Keratinocyte (primary cell): ENCODE results near the gene NEURL3. TPM values are rescaled to one million over a fixed set of nuclear protein-coding genes. Genes with fewer than 3 reads are reported as not detected.

Experiments
- DNase-seq: peaks from one replicate; pipeline ENCODE4 v3.0.0-alpha.2; 2011; ENCODE audit warnings: low read depth, missing footprints, low spot score
- FAIRE-seq: peaks from 2 replicates; lab custom pipeline; 2011; peaks lifted over from hg19 to GRCh38; lab: Jason Lieb, UNC
- H2AFZ ChIP-seq: 2 replicates; pipeline ENCODE4 v1.6.0; 2012; ENCODE audit warnings: low read length, control low read depth, inconsistent platforms; ENCODE audit not compliant: control insufficient read depth
- H3K27ac ChIP-seq: 2 replicates; pipeline ENCODE4 v1.5.1; 2011; ENCODE audit warnings: low read length; ENCODE audit not compliant: control insufficient read depth, insufficient read depth
- H3K27me3 ChIP-seq: 3 replicates; pipeline ENCODE4 v1.6.0; 2011; ENCODE audit warnings: low read length; ENCODE audit not compliant: control insufficient read depth, insufficient read depth; ENCODE audit errors: extremely low read depth
- H3K36me3 ChIP-seq, 2 experiments: 2 replicates in 1 of 2; 3 replicates in 1 of 2; pipeline ENCODE4 v1.5.1; 2011; ENCODE audit warnings: low read length in 2 of 2, mild to moderate bottlenecking in 1 of 2; ENCODE audit not compliant: control insufficient read depth in 2 of 2, insufficient read depth in 2 of 2; ENCODE audit errors: extremely low read depth in 1 of 2
- H3K4me1 ChIP-seq: 3 replicates; pipeline ENCODE4 v1.5.1; 2011; ENCODE audit warnings: low read length; ENCODE audit not compliant: control insufficient read depth, insufficient read depth; ENCODE audit errors: extremely low read depth
- H3K4me2 ChIP-seq: 3 replicates; pipeline ENCODE4 v1.6.0; 2011; ENCODE audit warnings: low read depth, low read length; ENCODE audit not compliant: control insufficient read depth, insufficient read depth; ENCODE audit errors: extremely low read depth
- H3K4me3 ChIP-seq, 3 experiments: fragments of 200-600 bp in 1 of 3; sonication (generic) in 1 of 3; 2 replicates in 2 of 3; 3 replicates in 1 of 3; pipeline ENCODE4 v1.5.1; 2011 to 2016; ENCODE audit warnings: low read length in 3 of 3, mild to moderate bottlenecking in 3 of 3, control low read depth in 2 of 3, inconsistent platforms in 1 of 3, low read depth in 1 of 3, mixed read lengths in 1 of 3, mixed run types in 1 of 3, moderate library complexity in 1 of 3; ENCODE audit not compliant: control insufficient read depth in 2 of 3, insufficient read depth in 2 of 3; ENCODE audit errors: extremely low read depth in 1 of 3
- H3K79me2 ChIP-seq: 2 replicates; pipeline ENCODE4 v1.6.0; 2012; ENCODE audit warnings: low read length; ENCODE audit not compliant: control insufficient read depth, insufficient read depth
- H3K9ac ChIP-seq: 3 replicates; pipeline ENCODE4 v1.6.0; 2011; ENCODE audit warnings: low read length; ENCODE audit not compliant: control insufficient read depth, insufficient read depth; ENCODE audit errors: extremely low read depth
- H3K9me1 ChIP-seq: 3 replicates; pipeline ENCODE4 v1.6.0; 2011; ENCODE audit warnings: low read length; ENCODE audit not compliant: control insufficient read depth, insufficient read depth; ENCODE audit errors: extremely low read depth
- H3K9me3 ChIP-seq: 2 replicates; pipeline ENCODE4 v1.5.1; 2012; ENCODE audit warnings: low read depth, low read length; ENCODE audit not compliant: control insufficient read depth
- H4K20me1 ChIP-seq: 3 replicates; pipeline ENCODE4 v1.6.0; 2011; ENCODE audit warnings: low read length; ENCODE audit not compliant: control insufficient read depth, insufficient read depth; ENCODE audit errors: extremely low read depth
- CTCF ChIP-seq, 3 experiments: IDR thresholded peaks in 1 of 3; conservative IDR thresholded peaks in 1 of 3; optimal IDR thresholded peaks in 1 of 3; 2 replicates in 2 of 3; 3 replicates in 1 of 3; pipeline versions ENCODE3 to v1.5.1; 2011; ENCODE audit warnings: low read length in 3 of 3, mild to moderate bottlenecking in 3 of 3, moderate library complexity in 2 of 3, control low read depth in 1 of 3, inconsistent platforms in 1 of 3; ENCODE audit not compliant: insufficient read depth in 2 of 3; ENCODE audit errors: extremely low read depth in 1 of 3
- EZH2 ChIP-seq: IDR thresholded peaks from one replicate; pipeline ENCODE4 v1.6.1; 2012; ENCODE audit warnings: inconsistent platforms, mild to moderate bottlenecking, low read length, moderate library complexity
- dilution Hi-C: fragments of 300-500 bp; cut with MboI; formaldehyde crosslinking; loops from one replicate; pipeline ENCODE4 v1.7.0; 2020; ENCODE audit warnings: low sequenced_read_pairs; ENCODE audit not compliant: extremely low pct_ligation_motif_present
- polyA plus RNA-seq, 5 experiments: library from polyadenylated mRNA; depleted of rRNA in 3 of 5; stranded (reverse) in 3 of 5; stranded (forward) in 1 of 5; unstranded in 1 of 5; fragments of >200 nt; gene quantifications; 1 replicate in 1 of 5; 2 replicates in 3 of 5; 3 replicates in 1 of 5; pipeline versions ENCODE4 v1.2.1 to v1.2.3, GENCODE V29; 2011 to 2012; ENCODE audit warnings: missing spikeins in 2 of 5, low read depth in 1 of 5, low replicate concordance in 1 of 5

NEURL3 gene
- polyA plus RNA-seq, 1 donor (not counting 4 experiments of a cell fraction or from before 2014, with no cell fraction given) = not detected

- Histone ChIP-seq H3K4me2 (no peak overlapping the region), H3K9me1 (no peaks in the 10 kb centered on the region), H3K36me3 (no peaks in the 10 kb centered on the region), H3K4me1 (no peaks in the 10 kb centered on the region), H3K9me3 (no peaks in the 10 kb centered on the region), H3K9ac (no peak overlapping the region), H3K79me2 (no peaks in the 10 kb centered on the region), H2AFZ (no peak overlapping the region), H3K27ac (no peak overlapping the region), H3K27me3 (peaks cover 5% of the 10 kb centered on the region), H3K4me3 (no peak overlapping the region), H4K20me1 (no peaks in the 10 kb centered on the region)
- FAIRE-seq (no peak), DNase-seq (no peak)
- TF ChIP-seq EZH2 = no peak
- TF ChIP-seq CTCF (optimal IDR thresholded peaks at IDR 0.05 in 1 of 3, IDR thresholded peaks at IDR 0.05 in 1 of 3, conservative IDR thresholded peaks at IDR 0.05 in 1 of 3; ENCODE audit: extremely low read depth in 1 of 3, insufficient read depth in 2 of 3, low read length in 3 of 3) = no peak
- dilution Hi-C loops = no loop called here
These were observed 35.0 kb downstream of the NEURL3 start for GRCh38 chr2:96470109-96470508.

- H3K79me2 ChIP-seq = no peaks in the 10 kb centered on the region
- DNase-seq (no peak), FAIRE-seq (no peak)
- no peak overlapping the region for H3K4me2 ChIP-seq
- H3K9ac ChIP-seq = no peak overlapping the region
- no peak overlapping the region for H3K4me3 ChIP-seq
- TF ChIP-seq CTCF (optimal IDR thresholded peaks at IDR 0.05 in 1 of 3, IDR thresholded peaks at IDR 0.05 in 1 of 3, conservative IDR thresholded peaks at IDR 0.05 in 1 of 3; ENCODE audit: extremely low read depth in 1 of 3, insufficient read depth in 2 of 3, low read length in 3 of 3) (no peak), EZH2 (no peak)
- H3K36me3 ChIP-seq = no peaks in the 10 kb centered on the region
- H3K9me1 ChIP-seq = no peaks in the 10 kb centered on the region
- H3K9me3 ChIP-seq = no peaks in the 10 kb centered on the region
- dilution Hi-C loops = no loop called here
- no peaks in the 10 kb centered on the region for H3K4me1 ChIP-seq
- H4K20me1 ChIP-seq = no peaks in the 10 kb centered on the region
- no peak overlapping the region for H2AFZ ChIP-seq
- H3K27ac ChIP-seq = no peak overlapping the region
- H3K27me3 ChIP-seq = peaks cover 5% of the 10 kb centered on the region
These were observed 36.3 kb downstream of the NEURL3 start for GRCh38 chr2:96468904-96469303.
